Activated CD8-positive, alpha-beta T cell treated with anti-CD3 and anti-CD28 coated beads for 36 hours (primary cell): ENCODE data around the gene ITLN2. TPM values are rescaled to one million over a fixed set of nuclear protein-coding genes. Genes with fewer than 3 reads are reported as not detected.
"Not testable (repeated sequence)": the region's sequence is repeated elsewhere in the genome, so short reads cannot be mapped to it uniquely, and the experiment has no call there.

ENCODE experiments used
- ATAC-seq: fragments of 200-7000 bp; cut with Tn5 transposase; one replicate; pipeline ENCODE4 v1.10.0; 2021; ENCODE audit warnings: mild to moderate bottlenecking, moderate library complexity
- CTCF ChIA-PET: fragments of 350-600 bp; sonication (Branson Sonifier 250); formaldehyde crosslinking; loops from one replicate; lab custom pipeline; 2021; ENCODE audit warnings: antibody characterized with exemption; lab: Charles Lee
- POLR2A ChIA-PET: fragments of 350-600 bp; sonication (Branson Sonifier 250); formaldehyde crosslinking; loops from one replicate; lab custom pipeline; 2021; ENCODE audit warnings: antibody characterized with exemption; lab: Charles Lee
- DNase-seq: peaks from one replicate; pipeline ENCODE4 v3.0.0-alpha.2; 2020
- H3K27ac Mint-ChIP-seq: one replicate; pipeline ENCODE4 v1.8.0; 2021; ENCODE audit warnings: mild to moderate bottlenecking, mixed read lengths
- H3K27me3 Mint-ChIP-seq: one replicate; pipeline ENCODE4 v1.8.0; 2021; ENCODE audit warnings: mixed read lengths
- H3K36me3 Mint-ChIP-seq: one replicate; pipeline ENCODE4 v1.8.0; 2021; ENCODE audit warnings: low read depth, mixed read lengths
- H3K4me1 Mint-ChIP-seq: one replicate; pipeline ENCODE4 v1.8.0; 2021; ENCODE audit warnings: low read depth, mixed read lengths
- H3K4me3 Mint-ChIP-seq: one replicate; pipeline ENCODE4 v1.8.0; 2021; ENCODE audit warnings: mild to moderate bottlenecking, moderate library complexity, mixed read lengths
- H3K9me3 Mint-ChIP-seq: one replicate; pipeline ENCODE4 v1.8.0; 2021; ENCODE audit warnings: mixed read lengths
- CTCF ChIP-seq: fragments of 200-600 bp; IDR thresholded peaks from one replicate; pipeline ENCODE4 v1.8.0; 2022; ENCODE audit warnings: antibody characterized with exemption, mild to moderate bottlenecking
- intact Hi-C: fragments of 100-400 bp; cut with micrococcal nuclease; formaldehyde crosslinking; loops from one replicate; pipeline ENCODE4 v1.10.0; 2022
- total RNA-seq, 2 experiments: library from RNA; stranded (reverse); gene quantifications; one replicate each; pipeline ENCODE4 v1.2.3, GENCODE V29; 2021

ITLN2 gene
- total RNA-seq, 2 experiments from 2014 or later, result not detected

DNA sequence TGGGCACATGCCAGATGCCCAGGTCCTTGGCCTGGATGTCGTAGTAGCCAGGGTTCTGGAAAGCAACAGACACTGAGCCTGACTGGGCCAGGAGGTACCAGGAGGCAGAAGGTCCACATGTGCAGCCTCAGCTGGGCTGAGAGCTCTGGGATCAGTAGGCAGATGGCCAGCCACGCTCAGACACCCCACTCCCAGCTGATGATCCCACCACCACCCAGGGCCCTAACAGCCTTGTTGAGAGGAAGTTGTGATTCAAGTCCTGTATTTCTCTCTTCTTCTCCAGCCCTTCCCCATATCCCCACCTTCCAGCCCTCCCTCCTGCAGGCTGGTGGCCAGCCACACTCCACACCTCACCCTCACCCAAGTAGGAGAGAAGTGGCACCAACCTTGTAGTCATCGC lies 4.0 kb downstream of the ITLN2 start:
- DNase-seq (no peak), ATAC-seq (no peak)
- Mint-ChIP-seq H3K36me3 (no peaks in the 10 kb centered on the region), H3K4me1 (peaks cover 7% of the 10 kb centered on the region), H3K9me3 (no peaks in the 10 kb centered on the region), H3K4me3 (no peak overlapping the region), H3K27me3 (no peaks in the 10 kb centered on the region), H3K27ac (no peak overlapping the region)
- CTCF ChIA-PET, result interaction anchor here (0.6 to 9.7 kb wide), 35 partner anchors 10 to 278 kb away, joined by 3 to 298 read pairs (median 7); partner anchors contain the start of genes CD244, ITLN1 and LY9
- TF ChIP-seq CTCF, result no peak
- intact Hi-C loops, result loop anchor here (2.0 to 5.0 kb wide), 4 partner anchors 116 to 268 kb away; no protein-coding TSS in a partner anchor
- POLR2A ChIA-PET, result interaction anchor here (0.8 kb wide), 1 partner anchor 114 kb away, joined by 3 read pairs; no protein-coding TSS in a partner anchor

- DNase-seq (no peak), ATAC-seq (no peak)
- H3K9me3 Mint-ChIP-seq, result no peaks in the 10 kb centered on the region
- CTCF ChIA-PET, result interaction anchor here (5.0 to 9.7 kb wide), 4 partner anchors 11 to 224 kb away, joined by 55 to 298 read pairs (median 116); no protein-coding TSS in a partner anchor
- TF ChIP-seq CTCF, result no peak
- peaks cover 2% of the 10 kb centered on the region for H3K27me3 Mint-ChIP-seq
- no peak overlapping the region for H3K27ac Mint-ChIP-seq
- H3K4me3 Mint-ChIP-seq, result no peak overlapping the region
- POLR2A ChIA-PET, result no interaction called here
- H3K4me1 Mint-ChIP-seq, result peaks cover 7% of the 10 kb centered on the region
- intact Hi-C loops, result loop anchor here (2.0 to 5.0 kb wide), 4 partner anchors 115 to 268 kb away; no protein-coding TSS in a partner anchor
- H3K36me3 Mint-ChIP-seq, result no peaks in the 10 kb centered on the region
These were observed 4.7 kb downstream of the ITLN2 start for GRCh38 chr1:160949881-160950280.

GRCh38 chr1:160949216-160949880 lies 5.3 kb downstream of the ITLN2 start:
- DNase-seq, H3K9me3 Mint-ChIP-seq, H3K27ac Mint-ChIP-seq, POLR2A ChIA-PET, H3K27me3 Mint-ChIP-seq, ATAC-seq, H3K4me1 Mint-ChIP-seq, intact Hi-C loops, H3K4me3 Mint-ChIP-seq, H3K36me3 Mint-ChIP-seq: not testable (repeated sequence)
- CTCF ChIA-PET, result interaction anchor here (5.7 to 9.7 kb wide), 2 partner anchors 110 to 224 kb away, joined by 74 to 298 read pairs; no protein-coding TSS in a partner anchor

DNA sequence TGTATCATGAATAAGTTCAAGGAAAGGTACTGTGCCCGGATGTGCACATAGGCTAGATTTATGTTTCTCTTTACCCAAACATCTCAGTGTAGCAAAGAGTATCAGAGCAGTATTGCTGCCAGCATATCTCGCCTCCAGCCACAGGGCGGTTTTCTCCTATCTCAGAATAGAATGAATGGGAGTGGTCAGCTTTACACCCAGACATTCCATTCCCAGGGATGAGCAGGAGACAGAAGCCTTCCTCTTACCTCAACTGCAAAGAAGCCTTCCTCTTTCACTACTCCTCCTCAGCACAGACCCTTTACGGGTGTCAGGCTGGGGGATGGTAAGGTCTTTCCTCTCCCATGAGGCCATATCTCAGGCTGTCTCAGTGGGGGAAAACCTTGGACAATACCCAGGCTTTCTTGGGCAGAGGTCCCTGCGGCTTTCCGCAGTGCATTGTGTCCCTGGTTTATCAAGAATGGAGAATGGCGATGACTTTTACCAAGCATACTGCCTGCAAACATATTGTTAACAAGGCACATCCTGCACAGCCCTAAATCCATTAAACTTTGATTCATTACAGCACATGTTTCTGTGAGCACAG lies 7.3 kb downstream of the ITLN2 start:
- CTCF ChIA-PET, H3K36me3 Mint-ChIP-seq, H3K27ac Mint-ChIP-seq, H3K9me3 Mint-ChIP-seq, intact Hi-C loops, H3K4me3 Mint-ChIP-seq, H3K27me3 Mint-ChIP-seq, DNase-seq, POLR2A ChIA-PET, ATAC-seq, H3K4me1 Mint-ChIP-seq: not testable (repeated sequence)

- H3K4me1 Mint-ChIP-seq, H3K27ac Mint-ChIP-seq, H3K27me3 Mint-ChIP-seq, ATAC-seq, H3K9me3 Mint-ChIP-seq, H3K36me3 Mint-ChIP-seq, H3K4me3 Mint-ChIP-seq, DNase-seq, intact Hi-C loops: not testable (repeated sequence)
- ChIA-PET POLR2A (interaction anchor here (1.0 kb wide), 1 partner anchor 8 kb away, joined by 3 read pairs; the partner anchor contains the start of gene ITLN2), CTCF (interaction anchor here (0.9 to 2.9 kb wide), 2 partner anchors 9 to 139 kb away, joined by 3 to 12 read pairs; partner anchors contain the start of gene ITLN2)
These were observed 8.7 kb downstream of the ITLN2 start for GRCh38 chr1:160945881-160946280.

GRCh38 chr1:160945079-160945478 lies 9.5 kb downstream of the ITLN2 start:
- no peak for DNase-seq

More at GRCh38 chr1:160945079-160945478, 9.5 kb downstream of the ITLN2 start:
- Mint-ChIP-seq H3K36me3 (no peaks in the 10 kb centered on the region), H3K9me3 (no peaks in the 10 kb centered on the region), H3K4me3 (no peak overlapping the region), H3K4me1 (no peaks in the 10 kb centered on the region), H3K27ac (no peak overlapping the region), H3K27me3 (peaks cover 5% of the 10 kb centered on the region)
- ChIA-PET POLR2A (interaction anchor here (1.0 kb wide), 1 partner anchor 9 kb away, joined by 3 read pairs; the partner anchor contains the start of gene ITLN2), CTCF (interaction anchor here (1.6 to 2.9 kb wide), 2 partner anchors 9 to 110 kb away, joined by 5 to 12 read pairs; partner anchors contain the start of gene ITLN2)
- no peak for TF ChIP-seq CTCF
- ATAC-seq, result no peak
- intact Hi-C loops, result no loop called here
